Neural cell (in vitro differentiated cells): ENCODE measurements around the gene CCDC47.

Experiments
- CTCF ChIP-seq: fragments of 450-650 bp; IDR thresholded peaks from 2 replicates; pipeline ENCODE4 v1.5.1; 2014; ENCODE audit warnings: antibody characterized with exemption, mild to moderate bottlenecking, moderate library complexity; ENCODE audit not compliant: poor library complexity, severe bottlenecking
- EP300 ChIP-seq: fragments of 450-650 bp; conservative IDR thresholded peaks from 2 replicates; pipeline ENCODE4 v1.6.1; 2014; ENCODE audit warnings: antibody characterized with exemption, mild to moderate bottlenecking, moderate library complexity; ENCODE audit not compliant: poor library complexity, severe bottlenecking
- POLR2AphosphoS5 ChIP-seq: IDR thresholded peaks from 2 replicates; pipeline ENCODE4 v1.6.1; 2012
- RAD21 ChIP-seq: fragments of 450-650 bp; conservative IDR thresholded peaks from 2 replicates; pipeline ENCODE4 v1.6.1; 2014; ENCODE audit warnings: antibody characterized with exemption, mild to moderate bottlenecking, moderate library complexity
- REST ChIP-seq: IDR thresholded peaks from 2 replicates; pipeline ENCODE4 v1.6.1; 2012; ENCODE audit warnings: borderline replicate concordance
- SMC3 ChIP-seq: fragments of 450-650 bp; conservative IDR thresholded peaks from 2 replicates; pipeline ENCODE4 v1.6.1; 2014; ENCODE audit warnings: antibody characterized with exemption, mild to moderate bottlenecking, moderate library complexity; ENCODE audit not compliant: poor library complexity
- TAF1 ChIP-seq: IDR thresholded peaks from 2 replicates; pipeline ENCODE4 v1.6.1; 2012; ENCODE audit warnings: low read depth

GRCh38 chr17:63703556-63704258, 69.7 kb downstream of the CCDC47 start:
- no peak for TF ChIP-seq REST
- no peak for TF ChIP-seq CTCF
- no peak for TF ChIP-seq POLR2AphosphoS5
- TF ChIP-seq EP300 = no peak
- TF ChIP-seq SMC3 = no peak
- no peak for TF ChIP-seq TAF1
- TF ChIP-seq RAD21 = no peak
